ENCODE data around the gene EMX2.

- TF ChIP-seq CTCF (IDR thresholded peaks at IDR 0.05) (no peak), POLR2A (IDR thresholded peaks at IDR 0.05) (no peak), POLR2AphosphoS5 (IDR thresholded peaks at IDR 0.05; ENCODE audit: insufficient read depth in 1 of 2, low read depth in 1 of 2) (no peak)
Observed at GRCh38 chr10:117536866-117537435, 5.6 kb upstream of the EMX2 start.

All from vagina (tissue), 2 donors.